ENCODE results near the gene C1QTNF3.
A peak's percentile ranks its signal among the peaks of the same experiment; 100 is the strongest.
"Not testable (repeated sequence)": the region's sequence is repeated elsewhere in the genome, so short reads cannot be mapped to it uniquely, and the experiment has no call there.

The C1QTNF3 gene

GRCh38 chr5:34047774-34048572, 5.0 kb upstream of the C1QTNF3 start:
- no peak for DNase-seq

- DNase-seq: no peak
Measured at GRCh38 chr5:34047143-34047542, 4.1 kb upstream of the C1QTNF3 start.

- no peak for DNase-seq
Measured at GRCh38 chr5:34045996-34046395, 3.0 kb upstream of the C1QTNF3 start.

- DNase-seq: no peak
Measured at GRCh38 chr5:34045023-34045422, 2.0 kb upstream of the C1QTNF3 start.

- no peak for DNase-seq
Measured at GRCh38 chr5:34042321-34042720, 692 bp downstream of the C1QTNF3 start.

- DNase-seq: no peak
Measured at GRCh38 chr5:34041247-34041972, 1.6 kb downstream of the C1QTNF3 start.

- DNase-seq: no peak
Measured at GRCh38 chr5:34040472-34040871, 2.5 kb downstream of the C1QTNF3 start.

GRCh38 chr5:34039398-34040157, 3.4 kb downstream of the C1QTNF3 start:
- DNase-seq: no peak

- DNase-seq: no peak
Measured at GRCh38 chr5:34038838-34039237, 4.2 kb downstream of the C1QTNF3 start.

GRCh38 chr5:34038390-34038789, 4.6 kb downstream of the C1QTNF3 start:
- DNase-seq: no peak

GRCh38 chr5:34037726-34038125, 5.3 kb downstream of the C1QTNF3 start:
- DNase-seq: no peak

- DNase-seq: no peak
Measured at GRCh38 chr5:34035756-34036155, 7.3 kb downstream of the C1QTNF3 start.

GRCh38 chr5:34034534-34035327, 8.3 kb downstream of the C1QTNF3 start:
- DNase-seq: no peak

- no peak for DNase-seq
Measured at GRCh38 chr5:34031966-34032365, 11.0 kb downstream of the C1QTNF3 start.

GRCh38 chr5:34031117-34031516, 11.9 kb downstream of the C1QTNF3 start:
- no peak for DNase-seq

GRCh38 chr5:34030585-34030984, 12.4 kb downstream of the C1QTNF3 start:
- DNase-seq: not testable (repeated sequence)

- DNase-seq: no peak
Measured at GRCh38 chr5:34030048-34030447, 13.0 kb downstream of the C1QTNF3 start.

GRCh38 chr5:34028349-34028748, 14.7 kb downstream of the C1QTNF3 start:
- DNase-seq: no peak

- no peak for DNase-seq
Measured at GRCh38 chr5:34026089-34026761, 16.8 kb downstream of the C1QTNF3 start.

- peak; percentile 45 for DNase-seq
Measured at GRCh38 chr5:34022121-34022705, 20.8 kb downstream of the C1QTNF3 start.

GRCh38 chr5:34021334-34021733, 21.7 kb downstream of the C1QTNF3 start:
- no peak for DNase-seq

GRCh38 chr5:34020726-34021125, 22.3 kb downstream of the C1QTNF3 start:
- no peak for DNase-seq
